ENCODE results near the gene ANKRD29.
"Not testable (repeated sequence)": the region's sequence is repeated elsewhere in the genome, so short reads cannot be mapped to it uniquely, and the experiment has no call there.

Gene ANKRD29

GRCh38 chr18:23578891-23579653 lies 83.6 kb downstream of the ANKRD29 start:
- TF ChIP-seq CTCF (IDR thresholded peaks at IDR 0.05; ENCODE audit: low read depth, low read length) = no peak
- Histone ChIP-seq H3K36me3 (no peaks in the 10 kb centered on the region), H3K4me3 (ENCODE audit: low read depth, low read length) (no peak overlapping the region), H3K9me3 (ENCODE audit: severe bottlenecking) (no peaks in the 10 kb centered on the region), H3K27me3 (ENCODE audit: insufficient read depth, low read depth, severe bottlenecking) (no peaks in the 10 kb centered on the region), H3K27ac (no peak overlapping the region)
- no peak for DNase-seq

GRCh38 chr18:23578067-23578701 lies 84.5 kb downstream of the ANKRD29 start:
- H3K27ac ChIP-seq = no peak overlapping the region

GRCh38 chr18:23577521-23577920 lies 85.2 kb downstream of the ANKRD29 start:
- DNase-seq; H3K27ac ChIP-seq; H3K4me3 ChIP-seq (ENCODE audit: low read depth, low read length); H3K27me3 ChIP-seq (ENCODE audit: insufficient read depth, low read depth, severe bottlenecking); H3K36me3 ChIP-seq; H3K9me3 ChIP-seq (ENCODE audit: severe bottlenecking): not testable (repeated sequence)

More at GRCh38 chr18:23578067-23578701, 84.5 kb downstream of the ANKRD29 start:
- Histone ChIP-seq H3K36me3 (no peaks in the 10 kb centered on the region), H3K27me3 (ENCODE audit: insufficient read depth, low read depth, severe bottlenecking) (no peaks in the 10 kb centered on the region), H3K4me3 (ENCODE audit: low read depth, low read length) (no peak overlapping the region), H3K9me3 (ENCODE audit: severe bottlenecking) (no peaks in the 10 kb centered on the region)
- no peak for DNase-seq
- TF ChIP-seq CTCF (IDR thresholded peaks at IDR 0.05; ENCODE audit: low read depth, low read length) = no peak

- H3K36me3 ChIP-seq = no peaks in the 10 kb centered on the region; the same call in 1 of the 2 replicates
- H3K27me3 ChIP-seq (ENCODE audit: insufficient read depth, low read depth, severe bottlenecking) = no peaks in the 10 kb centered on the region
- DNase-seq = no peak
- H3K4me3 ChIP-seq (ENCODE audit: low read depth, low read length) = no peak overlapping the region
- TF ChIP-seq CTCF (IDR thresholded peaks at IDR 0.05; ENCODE audit: low read depth, low read length) = no peak
- H3K27ac ChIP-seq = no peak overlapping the region
- H3K9me3 ChIP-seq (ENCODE audit: severe bottlenecking) = no peaks in the 10 kb centered on the region
These were observed 87.4 kb downstream of the ANKRD29 start for GRCh38 chr18:23575309-23575651.

GRCh38 chr18:23574611-23575308 lies 88.0 kb downstream of the ANKRD29 start:
- TF ChIP-seq CTCF (IDR thresholded peaks at IDR 0.05; ENCODE audit: low read depth, low read length) = no peak
- H3K27ac ChIP-seq = no peak overlapping the region
- H3K27me3 ChIP-seq (ENCODE audit: insufficient read depth, low read depth, severe bottlenecking) = no peaks in the 10 kb centered on the region
- no peak overlapping the region for H3K4me3 ChIP-seq (ENCODE audit: low read depth, low read length)
- no peak for DNase-seq
- H3K9me3 ChIP-seq (ENCODE audit: severe bottlenecking) = no peaks in the 10 kb centered on the region
- no peaks in the 10 kb centered on the region; the same call in 1 of the 2 replicates for H3K36me3 ChIP-seq

All from WERI-Rb-1 (cell line).